Endothelial cell of umbilical vein (primary cell): Measurements from ENCODE around the gene PLCB4. TPM values are rescaled to one million over a fixed set of nuclear protein-coding genes. Genes with fewer than 3 reads are reported as not detected.

Experiments used
- BruUV-seq: library from RNA; stranded (reverse); fragments of 400-500 nt; replicated peaks from 2 replicates; lab custom pipeline; 2021; lab: Mats Ljungman, UMichigan
- CTCF ChIA-PET: fragments of 300-600, 350-600 bp; sonication (Branson Sonifier 250); formaldehyde crosslinking; loops from one replicate; lab custom pipeline; 2021; ENCODE audit warnings: antibody characterized with exemption, inconsistent platforms; lab: Charles Lee
- POLR2A ChIA-PET: fragments of 300-600, 350-600 bp; sonication (Branson Sonifier 250); formaldehyde crosslinking; loops from one replicate; lab custom pipeline; 2021; ENCODE audit warnings: antibody characterized with exemption, inconsistent platforms; lab: Charles Lee
- DNase-seq: peaks from one replicate; pipeline ENCODE4 v3.0.0-alpha.2; 2011; ENCODE audit warnings: low read depth, low spot score
- FAIRE-seq: peaks from 2 replicates; lab custom pipeline; 2011; peaks lifted over from hg19 to GRCh38; lab: Jason Lieb, UNC
- H2AFZ ChIP-seq: 2 replicates; pipeline ENCODE4 v1.6.0; 2012; ENCODE audit warnings: low read depth, low read length, control low read depth, inconsistent platforms
- H3K27ac ChIP-seq: 2 replicates; pipeline ENCODE4 v1.5.1; 2011; ENCODE audit warnings: low read depth, mild to moderate bottlenecking, control low read depth, low read length, moderate library complexity; ENCODE audit not compliant: insufficient read depth
- H3K27me3 ChIP-seq, 2 experiments: 2 replicates each; pipeline versions ENCODE4 v1.6.0 to v1.6.1; 2011; ENCODE audit warnings: low read length in 2 of 2, mixed read lengths in 1 of 2; ENCODE audit not compliant: control insufficient read depth in 2 of 2, insufficient read depth in 2 of 2
- H3K36me3 ChIP-seq, 2 experiments: 2 replicates in 1 of 2; 3 replicates in 1 of 2; pipeline ENCODE4 v1.5.1; 2011; ENCODE audit warnings: low read length in 2 of 2, mild to moderate bottlenecking in 1 of 2, moderate library complexity in 1 of 2; ENCODE audit not compliant: control insufficient read depth in 2 of 2, insufficient read depth in 2 of 2; ENCODE audit errors: extremely low read depth in 1 of 2
- H3K4me1 ChIP-seq: 3 replicates; pipeline ENCODE4 v1.5.1; 2011; ENCODE audit warnings: mild to moderate bottlenecking, low read length; ENCODE audit not compliant: control insufficient read depth, insufficient read depth; ENCODE audit errors: extremely low read depth
- H3K4me2 ChIP-seq: 2 replicates; pipeline ENCODE4 v1.6.1; 2011; ENCODE audit warnings: low read length, control low read depth, mixed read lengths; ENCODE audit not compliant: insufficient read depth
- H3K4me3 ChIP-seq, 3 experiments: fragments of 200-600 bp in 1 of 3; sonication (generic), shearing (Covaris generic) in 1 of 3; replicated peaks in 1 of 3; 2 replicates each; pipeline ENCODE4 v1.5.1; 2011 to 2016; ENCODE audit warnings: control low read depth in 3 of 3, low read length in 3 of 3, mild to moderate bottlenecking in 2 of 3, inconsistent platforms in 1 of 3, low read depth in 1 of 3, moderate library complexity in 1 of 3; ENCODE audit not compliant: insufficient read depth in 1 of 3
- H3K79me2 ChIP-seq: 2 replicates; pipeline ENCODE4 v1.6.0; 2012; ENCODE audit warnings: low read length, inconsistent platforms; ENCODE audit not compliant: control insufficient read depth, insufficient read depth
- H3K9ac ChIP-seq: replicated peaks from 2 replicates; pipeline ENCODE3; 2011; ENCODE audit warnings: low read length, control low read depth; ENCODE audit not compliant: insufficient read depth; ENCODE audit errors: extremely low read depth
- H3K9me1 ChIP-seq: replicated peaks from 3 replicates; pipeline ENCODE4 v1.6.0; 2011; ENCODE audit warnings: mild to moderate bottlenecking, low read length; ENCODE audit not compliant: control insufficient read depth, insufficient read depth; ENCODE audit errors: extremely low read depth
- H3K9me3 ChIP-seq: replicated peaks from 2 replicates; pipeline ENCODE4 v1.5.1; 2012; ENCODE audit warnings: low read length, inconsistent platforms; ENCODE audit not compliant: control insufficient read depth, insufficient read depth
- H4K20me1 ChIP-seq: replicated peaks from 2 replicates; pipeline ENCODE3; 2011; ENCODE audit warnings: mild to moderate bottlenecking, low read length; ENCODE audit not compliant: control insufficient read depth, insufficient read depth; ENCODE audit errors: extremely low read depth
- EZH2 ChIP-seq: IDR thresholded peaks from 2 replicates; pipeline ENCODE4 v1.6.1; 2012; ENCODE audit warnings: borderline replicate concordance, low read depth, mild to moderate bottlenecking, moderate library complexity, low read length, inconsistent platforms; ENCODE audit not compliant: severe bottlenecking
- FOS ChIP-seq: IDR thresholded peaks from 2 replicates; pipeline ENCODE4 v1.6.1; 2011; ENCODE audit warnings: mild to moderate bottlenecking, low read length, moderate library complexity, borderline replicate concordance; ENCODE audit not compliant: insufficient read depth
- GATA2 ChIP-seq: IDR thresholded peaks from 2 replicates; pipeline ENCODE4 v1.7.0; 2011; ENCODE audit warnings: low read depth, mild to moderate bottlenecking, moderate library complexity, mixed read lengths, low read length; ENCODE audit not compliant: insufficient read length, insufficient read depth
- JUN ChIP-seq: IDR thresholded peaks from 2 replicates; pipeline ENCODE4 v1.6.1; 2011; ENCODE audit warnings: borderline replicate concordance, low read depth; ENCODE audit not compliant: insufficient read length, insufficient read depth
- MYC ChIP-seq: IDR thresholded peaks from one replicate; pipeline ENCODE4 v1.6.1; 2011; ENCODE audit warnings: mild to moderate bottlenecking, low read depth, low read length
- POLR2A ChIP-seq: IDR thresholded peaks from 2 replicates; pipeline ENCODE4 v1.6.1; 2012; ENCODE audit warnings: low read depth, mild to moderate bottlenecking, control low read depth, low read length
- POLR2AphosphoS5 ChIP-seq: IDR thresholded peaks from 2 replicates; pipeline ENCODE4 v1.6.1; 2012; ENCODE audit warnings: low read depth, mild to moderate bottlenecking, control low read depth, low read length, moderate library complexity; ENCODE audit not compliant: insufficient read depth
- dilution Hi-C: fragments of 300-500 bp; cut with MboI; formaldehyde crosslinking; loops from one replicate; pipeline ENCODE4 v1.15.0; 2019; ENCODE audit warnings: low sequenced_read_pairs; ENCODE audit not compliant: extremely low pct_ligation_motif_present
- intact Hi-C: fragments of 100-400 bp; cut with micrococcal nuclease; formaldehyde crosslinking; loops from one replicate; pipeline ENCODE4 v1.10.0; 2022
- polyA plus RNA-seq, 4 experiments: library from polyadenylated mRNA; depleted of rRNA in 3 of 4; stranded (reverse) in 3 of 4; unstranded in 1 of 4; fragments of >200 nt; gene quantifications; 2 replicates each; pipeline versions ENCODE4 v1.2.1 to v1.2.3, GENCODE V29; 2011 to 2012; ENCODE audit warnings: missing spikeins in 1 of 4
- total RNA-seq: library from RNA; stranded (reverse); gene quantifications from 2 replicates; pipeline ENCODE4 v1.2.3, GENCODE V29; 2021
- TF ChIP-seq, protein P1 (sequence below): IDR thresholded peaks from 2 replicates; pipeline ENCODE4 v1.6.1; 2011; ENCODE audit not compliant: insufficient read depth, insufficient read length
- TF ChIP-seq, protein P2 (sequence below), 2 donors: IDR thresholded peaks; 1 replicate in 1 of 2; 2 replicates in 1 of 2; pipeline ENCODE4 v1.5.1; 2011; ENCODE audit warnings: low read length in 2 of 2, mild to moderate bottlenecking in 2 of 2, moderate library complexity in 2 of 2, control low read depth in 1 of 2, inconsistent platforms in 1 of 2, low read depth in 1 of 2; ENCODE audit not compliant: insufficient read depth in 1 of 2; ENCODE audit errors: extremely low read depth in 1 of 2

Gene PLCB4
- total and polyA plus RNA-seq, 2 donors (not counting 3 experiments of a cell fraction or from before 2014, with no cell fraction given): 0.37 to 1.7 TPM

DNA sequence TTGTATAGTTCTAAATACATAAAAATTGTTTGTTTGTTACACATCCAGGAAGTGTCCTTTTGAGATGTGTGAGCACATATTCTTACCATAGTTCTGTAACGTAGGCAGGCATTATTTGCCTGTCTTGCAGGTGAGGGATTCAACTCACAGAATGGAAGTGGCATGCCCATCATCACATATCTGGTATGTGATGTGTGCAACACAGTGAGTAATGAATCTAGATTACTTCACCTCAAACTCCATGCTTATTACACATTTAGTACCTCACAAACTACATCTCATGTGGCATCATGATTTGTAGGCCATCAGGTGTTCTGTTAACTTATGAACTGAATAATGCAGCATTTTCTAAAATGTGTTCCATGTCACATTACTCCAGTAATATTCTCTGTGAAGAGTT lies 181.6 kb downstream of the PLCB4 start:
- Histone ChIP-seq H3K4me1 (no peaks in the 10 kb centered on the region), H3K4me2 (no peak overlapping the region), H3K9me1 (no peaks in the 10 kb centered on the region), H3K27me3 (no peaks in the 10 kb centered on the region), H3K9ac (no peak overlapping the region), H3K4me3 (no peak overlapping the region), H4K20me1 (peaks cover 2% of the 10 kb centered on the region), H3K79me2 (no peaks in the 10 kb centered on the region), H2AFZ (no peak overlapping the region), H3K27ac (no peak overlapping the region), H3K36me3 (no peaks in the 10 kb centered on the region), H3K9me3 (no peaks in the 10 kb centered on the region)
- TF ChIP-seq, protein P1, sequence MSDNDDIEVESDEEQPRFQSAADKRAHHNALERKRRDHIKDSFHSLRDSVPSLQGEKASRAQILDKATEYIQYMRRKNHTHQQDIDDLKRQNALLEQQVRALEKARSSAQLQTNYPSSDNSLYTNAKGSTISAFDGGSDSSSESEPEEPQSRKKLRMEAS: no peak
- TF ChIP-seq, protein P2, sequence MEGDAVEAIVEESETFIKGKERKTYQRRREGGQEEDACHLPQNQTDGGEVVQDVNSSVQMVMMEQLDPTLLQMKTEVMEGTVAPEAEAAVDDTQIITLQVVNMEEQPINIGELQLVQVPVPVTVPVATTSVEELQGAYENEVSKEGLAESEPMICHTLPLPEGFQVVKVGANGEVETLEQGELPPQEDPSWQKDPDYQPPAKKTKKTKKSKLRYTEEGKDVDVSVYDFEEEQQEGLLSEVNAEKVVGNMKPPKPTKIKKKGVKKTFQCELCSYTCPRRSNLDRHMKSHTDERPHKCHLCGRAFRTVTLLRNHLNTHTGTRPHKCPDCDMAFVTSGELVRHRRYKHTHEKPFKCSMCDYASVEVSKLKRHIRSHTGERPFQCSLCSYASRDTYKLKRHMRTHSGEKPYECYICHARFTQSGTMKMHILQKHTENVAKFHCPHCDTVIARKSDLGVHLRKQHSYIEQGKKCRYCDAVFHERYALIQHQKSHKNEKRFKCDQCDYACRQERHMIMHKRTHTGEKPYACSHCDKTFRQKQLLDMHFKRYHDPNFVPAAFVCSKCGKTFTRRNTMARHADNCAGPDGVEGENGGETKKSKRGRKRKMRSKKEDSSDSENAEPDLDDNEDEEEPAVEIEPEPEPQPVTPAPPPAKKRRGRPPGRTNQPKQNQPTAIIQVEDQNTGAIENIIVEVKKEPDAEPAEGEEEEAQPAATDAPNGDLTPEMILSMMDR (IDR thresholded peaks at IDR 0.05; ENCODE audit: extremely low read depth in 1 of 2, insufficient read depth in 1 of 2, low read depth in 1 of 2, low read length in 2 of 2): no peak
- no TSS peak for BruUV-seq
- ChIA-PET POLR2A (no interaction called here), CTCF (no interaction called here)
- no peak for FAIRE-seq
- dilution Hi-C loops: no loop called here
- DNase-seq: no peak
- intact Hi-C loops: no loop called here

DNA sequence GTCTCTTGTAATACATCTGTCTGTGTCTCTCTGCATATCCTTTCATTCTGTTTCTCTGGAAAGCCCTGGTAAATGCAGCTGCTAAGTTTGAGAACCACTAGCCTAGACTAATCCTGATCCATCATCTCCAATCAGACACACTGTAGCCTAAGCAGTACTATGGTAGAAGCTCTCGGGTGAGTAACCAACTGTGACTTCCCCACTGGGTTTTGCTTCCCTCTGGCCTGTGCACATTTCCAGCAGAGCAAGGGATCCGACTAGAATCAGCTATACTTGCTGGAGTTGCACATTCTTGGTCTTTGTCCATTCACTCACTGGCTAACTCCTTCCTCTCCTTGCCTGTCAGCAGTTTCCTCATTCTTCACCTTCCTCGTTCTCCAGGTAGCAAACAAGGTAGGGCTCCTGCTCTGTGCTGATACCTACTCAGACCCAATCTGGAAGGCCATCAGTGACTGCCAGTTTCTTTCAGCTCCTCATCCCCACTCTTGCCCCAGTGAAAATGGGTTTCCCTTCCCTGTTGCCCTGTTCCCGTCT lies 184.2 kb downstream of the PLCB4 start:
- no peak overlapping the region for H3K4me3 ChIP-seq
- H3K9ac ChIP-seq: no peak overlapping the region
- no peaks in the 10 kb centered on the region for H3K79me2 ChIP-seq
- H2AFZ ChIP-seq: no peak overlapping the region
- dilution Hi-C loops: no loop called here
- H3K36me3 ChIP-seq: no peaks in the 10 kb centered on the region
- TF ChIP-seq POLR2AphosphoS5: no peak
- no peak for TF ChIP-seq JUN
- TF ChIP-seq, protein P1: no peak
- TF ChIP-seq EZH2: no peak
- TF ChIP-seq FOS: no peak
- TF ChIP-seq POLR2A: no peak
- TF ChIP-seq, protein P2 (IDR thresholded peaks at IDR 0.05; ENCODE audit: extremely low read depth in 1 of 2, insufficient read depth in 1 of 2, low read depth in 1 of 2, low read length in 2 of 2): no peak
- TF ChIP-seq MYC: no peak
- TF ChIP-seq GATA2: no peak
- no peaks in the 10 kb centered on the region for H3K9me1 ChIP-seq
- H4K20me1 ChIP-seq: peaks cover 2% of the 10 kb centered on the region
- no TSS peak for BruUV-seq
- DNase-seq (no peak), FAIRE-seq (no peak)
- CTCF ChIA-PET: interaction anchor here (0.6 to 2.9 kb wide), 6 partner anchors 9 to 185 kb away, joined by 3 to 11 read pairs (median 4); no protein-coding TSS in a partner anchor
- intact Hi-C loops: no loop called here
- H3K4me1 ChIP-seq: no peaks in the 10 kb centered on the region
- no peaks in the 10 kb centered on the region for H3K27me3 ChIP-seq
- H3K4me2 ChIP-seq: no peak overlapping the region
- no peaks in the 10 kb centered on the region for H3K9me3 ChIP-seq
- POLR2A ChIA-PET: no interaction called here
- no peak overlapping the region for H3K27ac ChIP-seq
